Measurements from ENCODE around the gene TAOK1. TPM values are rescaled to one million over a fixed set of nuclear protein-coding genes. Genes with fewer than 3 reads are reported as not detected.

Gene TAOK1
- total and polyA plus RNA-seq, 2 of the 13 experiments (the other 11 are each of a cell fraction or from before 2014, with no cell fraction given) = 14.1 to 23.0 TPM

- TF ChIP-seq ARID5B (CRISPR knock-in tag; IDR thresholded peaks at IDR 0.05) (no peak), ZNF121 (CRISPR knock-in tag; IDR thresholded peaks at IDR 0.05) (0 out of 2 replicates have a peak, but pooled peaks have one; percentile 17), ZNF253 (CRISPR knock-in tag; IDR thresholded peaks at IDR 0.05; ENCODE audit: borderline replicate concordance) (no peak), NR2F1 (CRISPR knock-in tag; IDR thresholded peaks at IDR 0.05) (peak; percentile 33 to 78; a peak in 2 of 4 replicates), FOXC1 (CRISPR knock-in tag; IDR thresholded peaks at IDR 0.05; ENCODE audit: borderline replicate concordance) (no peak), ZBTB2 (CRISPR knock-in tag; IDR thresholded peaks at IDR 0.05; ENCODE audit: low read depth) (no peak), AGO1 (IDR thresholded peaks at IDR 0.05; ENCODE audit: low read depth, low read length, poor library complexity, severe bottlenecking) (no peak), PLSCR1 (CRISPR knock-in tag; IDR thresholded peaks at IDR 0.05; ENCODE audit: borderline replicate concordance) (no peak), SRSF1 (optimal IDR thresholded peaks at IDR 0.05; ENCODE audit: low read depth, low read length) (no peak), ZNF780A (CRISPR knock-in tag; IDR thresholded peaks at IDR 0.05) (no peak), MEF2D (CRISPR knock-in tag; IDR thresholded peaks at IDR 0.05) (no peak), ZKSCAN8 (CRISPR knock-in tag; IDR thresholded peaks at IDR 0.05; ENCODE audit: borderline replicate concordance) (no peak), ZNF138 (CRISPR knock-in tag; IDR thresholded peaks at IDR 0.05; ENCODE audit: low read depth) (no peak), ZBTB38 (CRISPR knock-in tag; IDR thresholded peaks at IDR 0.05) (no peak), ZNF570 (CRISPR knock-in tag; IDR thresholded peaks at IDR 0.05; ENCODE audit: borderline replicate concordance) (no peak), ZBTB33 (CRISPR knock-in tag; IDR thresholded peaks at IDR 0.05) (peak; percentile 96), PHF8 (CRISPR knock-in tag; IDR thresholded peaks at IDR 0.05) (no peak), NFE2 (CRISPR knock-in tag; IDR thresholded peaks at IDR 0.05) (no peak), KAT7 (CRISPR knock-in tag; IDR thresholded peaks at IDR 0.05; ENCODE audit: borderline replicate concordance) (no peak), SALL1 (CRISPR knock-in tag; IDR thresholded peaks at IDR 0.05) (peak; percentile 64)
These were observed 59.9 kb downstream of the TAOK1 start (continued) for GRCh38 chr17:29449865-29450671.

All from HepG2 (cell line).